ENCODE data around the gene YPEL1.

The YPEL1 gene, protein sequence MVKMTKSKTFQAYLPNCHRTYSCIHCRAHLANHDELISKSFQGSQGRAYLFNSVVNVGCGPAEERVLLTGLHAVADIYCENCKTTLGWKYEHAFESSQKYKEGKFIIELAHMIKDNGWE

DNA sequence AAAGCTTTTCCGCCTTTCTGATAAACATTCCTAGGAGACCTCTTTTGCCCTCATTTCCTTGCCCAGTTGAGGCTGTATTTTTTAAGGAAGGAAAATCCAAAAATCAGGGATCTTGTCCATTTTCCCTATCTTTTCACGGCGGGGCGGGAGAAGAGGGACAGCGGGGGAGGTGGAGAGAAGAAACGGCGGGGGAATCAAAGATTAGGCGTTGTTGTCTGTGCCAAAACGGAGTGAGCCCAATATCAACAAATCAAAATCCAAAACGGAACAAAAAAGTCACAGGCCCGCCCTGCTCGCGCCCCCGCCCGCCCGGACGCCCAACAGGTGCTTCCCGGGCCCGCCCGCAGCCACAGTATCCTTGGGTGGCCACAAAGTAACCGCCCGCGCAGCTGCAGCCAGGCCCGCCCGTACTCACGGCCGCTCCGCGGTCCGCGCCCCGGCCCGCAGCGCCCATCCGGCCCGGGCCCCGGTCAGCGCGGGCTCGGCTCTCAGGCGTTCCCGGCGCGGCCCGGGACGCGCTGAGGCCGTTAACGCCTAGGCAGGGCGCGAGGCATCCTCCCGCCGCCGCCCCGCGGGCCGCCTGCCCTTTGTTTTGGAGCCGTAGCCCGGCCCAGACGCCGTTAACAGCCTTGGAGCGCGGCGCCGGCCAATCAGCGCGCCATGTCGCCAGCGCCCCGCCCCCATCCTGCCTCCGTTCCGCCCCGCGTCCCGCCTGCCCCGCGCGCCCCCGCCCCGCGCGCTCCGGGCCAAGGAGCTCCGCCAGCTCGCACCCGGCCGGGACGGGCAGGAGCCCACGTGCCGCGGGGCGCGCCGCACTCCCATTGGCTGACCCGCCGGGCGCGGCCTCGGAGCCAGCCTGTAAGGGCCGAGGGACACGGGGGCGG is at the start of gene YPEL1:
YPEL1 (minus strand) TSS at position 595 of the 884 bp plus-strand sequence. CDS start 25,050 bp downstream, outside the sequence.
- TF ChIP-seq, protein P1, sequence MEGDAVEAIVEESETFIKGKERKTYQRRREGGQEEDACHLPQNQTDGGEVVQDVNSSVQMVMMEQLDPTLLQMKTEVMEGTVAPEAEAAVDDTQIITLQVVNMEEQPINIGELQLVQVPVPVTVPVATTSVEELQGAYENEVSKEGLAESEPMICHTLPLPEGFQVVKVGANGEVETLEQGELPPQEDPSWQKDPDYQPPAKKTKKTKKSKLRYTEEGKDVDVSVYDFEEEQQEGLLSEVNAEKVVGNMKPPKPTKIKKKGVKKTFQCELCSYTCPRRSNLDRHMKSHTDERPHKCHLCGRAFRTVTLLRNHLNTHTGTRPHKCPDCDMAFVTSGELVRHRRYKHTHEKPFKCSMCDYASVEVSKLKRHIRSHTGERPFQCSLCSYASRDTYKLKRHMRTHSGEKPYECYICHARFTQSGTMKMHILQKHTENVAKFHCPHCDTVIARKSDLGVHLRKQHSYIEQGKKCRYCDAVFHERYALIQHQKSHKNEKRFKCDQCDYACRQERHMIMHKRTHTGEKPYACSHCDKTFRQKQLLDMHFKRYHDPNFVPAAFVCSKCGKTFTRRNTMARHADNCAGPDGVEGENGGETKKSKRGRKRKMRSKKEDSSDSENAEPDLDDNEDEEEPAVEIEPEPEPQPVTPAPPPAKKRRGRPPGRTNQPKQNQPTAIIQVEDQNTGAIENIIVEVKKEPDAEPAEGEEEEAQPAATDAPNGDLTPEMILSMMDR (IDR thresholded peaks at IDR 0.05; ENCODE audit: borderline replicate concordance, control extremely low read depth, extremely low read depth, insufficient read depth, missing control alignments), result no peak
- in situ Hi-C loops (cut with MboI; ENCODE audit: low sequenced_read_pairs, unreplicated experiment), result no loop called here
- DNase-seq (ENCODE audit: low spot score), result peak; percentile 97

DNA sequence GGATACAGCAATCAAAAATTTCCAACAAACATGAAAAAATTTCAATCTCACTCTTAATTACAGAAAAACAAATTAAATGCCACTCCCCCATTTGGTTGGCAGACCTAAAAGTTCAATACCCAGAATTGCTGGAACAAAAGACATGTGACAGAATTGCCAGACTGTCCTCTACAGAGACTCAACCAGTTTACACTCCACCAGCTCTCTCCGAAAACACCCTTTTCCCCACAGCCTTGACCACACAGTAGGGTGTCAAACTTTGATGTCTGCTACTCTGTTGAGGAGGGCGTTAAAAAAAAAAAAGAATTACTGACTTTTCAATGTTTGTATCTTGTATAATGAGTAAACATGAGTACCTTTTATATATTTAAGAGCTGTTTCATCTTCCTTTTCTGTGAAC is 44.7 kb upstream of the YPEL1 start:
- no peak for DNase-seq (ENCODE audit: low spot score)
- TF ChIP-seq, protein P1 (IDR thresholded peaks at IDR 0.05; ENCODE audit: borderline replicate concordance, control extremely low read depth, extremely low read depth, insufficient read depth, missing control alignments), result no peak
- in situ Hi-C loops (cut with MboI; ENCODE audit: low sequenced_read_pairs, unreplicated experiment), result no loop called here

DNA sequence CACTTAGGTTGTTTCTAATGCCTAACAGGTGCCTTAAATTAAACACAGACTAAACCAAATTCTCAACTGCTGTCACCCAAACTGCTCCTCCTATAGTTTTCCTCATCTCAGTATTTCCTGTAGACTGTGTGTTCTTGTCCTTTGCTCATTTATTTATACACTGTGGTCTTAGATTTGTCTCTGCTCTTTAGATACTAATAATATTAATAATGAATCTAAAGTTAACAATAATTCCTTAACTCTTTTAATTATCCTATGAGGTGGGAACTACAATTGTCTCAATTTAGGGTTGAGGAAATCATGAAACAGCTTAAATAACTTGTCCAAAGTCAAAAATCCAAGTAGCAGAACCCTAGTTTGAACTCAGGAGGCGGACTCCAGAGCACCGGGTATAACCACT is 43.9 kb upstream of the YPEL1 start:
- TF ChIP-seq, protein P1 (IDR thresholded peaks at IDR 0.05; ENCODE audit: borderline replicate concordance, control extremely low read depth, extremely low read depth, insufficient read depth, missing control alignments), result no peak
- in situ Hi-C loops (cut with MboI; ENCODE audit: low sequenced_read_pairs, unreplicated experiment), result no loop called here
- DNase-seq (ENCODE audit: low spot score), result no peak

DNA sequence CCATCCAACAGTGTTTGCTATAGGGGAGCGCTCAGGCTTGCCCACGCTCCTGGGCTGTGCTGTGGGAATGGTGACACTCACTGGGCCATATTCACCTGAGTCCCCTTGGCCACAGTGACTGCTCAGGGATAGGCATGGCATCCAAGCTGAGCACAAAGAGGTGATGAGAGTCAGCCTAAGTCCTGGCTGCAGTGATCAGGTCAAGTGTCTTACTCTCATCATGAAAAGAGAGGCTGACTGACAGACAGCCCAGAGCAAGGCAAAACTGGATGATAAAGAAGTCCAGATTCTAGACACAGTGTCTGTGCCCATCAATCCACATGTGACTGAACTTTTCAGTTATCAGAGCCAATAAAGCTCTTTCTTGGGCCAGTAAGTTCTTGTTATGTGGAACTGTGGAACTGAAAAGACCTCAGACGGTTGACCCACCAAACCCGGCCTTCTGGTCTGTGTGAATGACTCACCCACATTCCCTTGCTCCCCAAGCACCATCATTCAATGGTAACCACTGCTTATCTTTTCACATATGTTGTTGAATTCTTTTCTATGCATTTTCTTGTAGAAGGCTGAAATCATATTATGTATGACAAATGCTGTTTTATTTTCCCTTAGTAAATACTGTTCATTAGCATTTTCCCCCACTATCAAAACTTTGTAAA is 43.2 kb upstream of the YPEL1 start:
- in situ Hi-C loops (cut with MboI; ENCODE audit: low sequenced_read_pairs, unreplicated experiment), result no loop called here
- TF ChIP-seq, protein P1 (IDR thresholded peaks at IDR 0.05; ENCODE audit: borderline replicate concordance, control extremely low read depth, extremely low read depth, insufficient read depth, missing control alignments), result no peak
- DNase-seq (ENCODE audit: low spot score), result no peak

DNA sequence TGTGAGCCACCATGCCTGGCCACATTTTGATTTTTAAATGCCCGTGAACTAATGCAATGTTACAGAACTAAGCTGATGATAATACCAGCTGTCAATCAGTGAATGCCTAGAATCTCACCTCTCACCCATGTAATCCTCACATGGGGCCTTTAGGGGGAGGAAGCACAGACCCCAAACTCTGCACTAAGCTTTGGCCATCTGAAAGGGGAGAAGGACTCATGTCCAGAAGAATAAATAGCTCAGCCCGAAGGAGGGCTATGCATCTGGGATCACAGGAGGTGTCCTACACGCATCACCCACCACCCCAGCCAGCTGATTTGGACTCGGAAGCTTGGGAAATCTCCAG is 36.0 kb upstream of the YPEL1 start:
- in situ Hi-C loops (cut with MboI; ENCODE audit: low sequenced_read_pairs, unreplicated experiment), result no loop called here
- no peak for DNase-seq (ENCODE audit: low spot score)
- TF ChIP-seq, protein P1 (IDR thresholded peaks at IDR 0.05; ENCODE audit: borderline replicate concordance, control extremely low read depth, extremely low read depth, insufficient read depth, missing control alignments), result no peak

DNA sequence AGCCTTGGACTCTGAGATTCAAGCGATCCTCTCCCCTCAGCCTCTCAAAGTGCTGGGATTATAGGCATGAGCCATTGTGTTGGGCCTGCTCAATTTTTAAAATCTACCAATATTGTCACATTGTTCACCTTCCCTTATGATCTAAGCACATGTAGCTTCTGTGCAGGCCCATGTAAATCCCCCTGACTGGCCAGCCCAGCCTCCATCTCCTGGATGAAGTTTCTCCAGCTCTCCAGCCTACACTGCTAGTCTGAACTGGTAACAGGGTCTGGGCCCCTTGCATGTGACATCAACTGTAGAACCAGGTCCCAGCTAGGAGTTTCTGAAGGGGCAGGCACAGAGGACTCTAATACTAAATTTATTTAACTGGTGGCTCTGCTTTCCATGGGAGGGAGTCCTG is 32.8 kb upstream of the YPEL1 start:
- in situ Hi-C loops (cut with MboI; ENCODE audit: low sequenced_read_pairs, unreplicated experiment), result no loop called here
- TF ChIP-seq, protein P1 (IDR thresholded peaks at IDR 0.05; ENCODE audit: borderline replicate concordance, control extremely low read depth, extremely low read depth, insufficient read depth, missing control alignments), result no peak
- no peak for DNase-seq (ENCODE audit: low spot score)

Measured in GM13976 (cell line).